GM12892 (cell line): ENCODE results near the gene FADS6.

Experiments
- POLR2A ChIP-seq: IDR thresholded peaks from 2 replicates; pipeline ENCODE4 v1.6.1; 2011; ENCODE audit warnings: low read depth, low read length, control low read depth
- POLR2AphosphoS5 ChIP-seq: IDR thresholded peaks from 2 replicates; pipeline ENCODE4 v1.6.1; 2011; ENCODE audit warnings: low read depth, low read length, control low read depth

DNA sequence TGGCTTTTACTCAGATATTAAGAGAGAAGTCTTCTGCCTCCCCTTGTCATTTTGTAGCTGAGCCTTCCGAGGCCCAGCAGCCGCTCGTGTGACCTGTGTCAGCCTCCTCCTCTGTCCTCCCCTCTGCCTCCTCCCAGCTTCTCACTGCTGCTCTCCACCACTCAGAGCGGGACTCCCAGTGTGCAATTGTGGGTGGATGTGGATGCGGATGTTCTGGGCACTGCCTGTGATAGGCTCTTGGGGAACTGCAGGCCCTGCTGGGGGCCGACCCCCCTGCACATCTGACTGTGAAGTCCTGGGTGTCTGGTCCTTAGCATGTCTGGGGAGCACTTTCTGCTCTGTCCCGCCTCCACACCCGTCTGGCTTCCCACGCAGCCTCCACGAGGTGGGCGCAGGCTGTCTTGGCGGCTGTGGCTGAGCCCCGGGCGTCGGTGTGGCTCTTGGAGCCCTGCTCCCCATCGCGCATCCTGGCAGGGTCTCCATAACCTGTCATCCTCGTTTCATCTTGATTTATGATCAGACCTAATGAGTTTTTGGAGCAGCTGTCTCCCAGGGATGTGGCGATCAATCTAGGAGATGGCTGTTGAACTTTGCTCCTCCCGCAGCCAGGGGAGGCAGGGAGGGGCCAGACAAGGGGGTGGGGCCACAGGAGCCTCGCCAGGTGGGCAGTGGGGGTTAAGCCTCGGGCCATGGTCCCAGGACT lies 61.8 kb downstream of the FADS6 start:
- TF ChIP-seq POLR2A (no peak), POLR2AphosphoS5 (no peak)
